Ishikawa (cell line): ENCODE data around the gene PKP1.

ENCODE experiments used
- CREB1 ChIP-seq: IDR thresholded peaks from 2 replicates; pipeline ENCODE4 v1.6.1; 2012; ENCODE audit warnings: low read depth
- RAD21 ChIP-seq: IDR thresholded peaks from 2 replicates; pipeline ENCODE4 v1.6.1; 2012; ENCODE audit warnings: low read depth
- TAF1 ChIP-seq: IDR thresholded peaks from 2 replicates; pipeline ENCODE4 v1.6.1; 2012; ENCODE audit warnings: low read depth, mild to moderate bottlenecking
- YY1 ChIP-seq: IDR thresholded peaks from 2 replicates; pipeline ENCODE4 v1.6.1; 2012; ENCODE audit warnings: low read depth

DNA sequence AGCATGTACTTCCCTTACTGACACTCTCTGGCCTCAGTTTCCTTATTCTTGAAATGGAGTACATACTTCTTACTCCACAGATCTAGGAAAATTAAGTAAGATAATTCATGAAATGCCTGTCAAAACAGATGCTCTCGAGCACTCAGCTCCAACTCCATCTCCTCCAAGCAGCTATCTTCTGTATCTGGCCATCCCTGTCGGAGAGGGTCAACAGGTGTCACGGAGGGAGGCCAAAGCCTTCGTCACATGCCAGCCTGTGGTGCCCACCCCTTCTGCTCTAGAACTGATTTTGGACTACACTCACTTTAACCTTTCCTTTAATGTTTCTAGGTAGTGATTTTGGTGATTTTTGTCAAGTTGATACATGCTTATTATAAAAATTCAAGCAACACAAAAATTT, 18.8 kb upstream of the PKP1 start:
- TF ChIP-seq RAD21 (no peak), CREB1 (no peak), YY1 (no peak), TAF1 (no peak)
